Muscle layer of colon (tissue), 2 donors: ENCODE measurements around the gene RNASE4.
"Not testable (repeated sequence)": the region's sequence is repeated elsewhere in the genome, so short reads cannot be mapped to it uniquely, and the experiment has no call there.

Source experiments
- H3K27ac ChIP-seq: one replicate; pipeline ENCODE4 v1.7.0; 2013; ENCODE audit warnings: low read depth, mild to moderate bottlenecking, low read length, moderate library complexity
- H3K27me3 ChIP-seq, 2 donors: one replicate each; pipeline ENCODE4 v1.7.0; 2013; ENCODE audit warnings: low read length in 2 of 2, mild to moderate bottlenecking in 2 of 2; ENCODE audit not compliant: insufficient read depth in 2 of 2, control insufficient read depth in 1 of 2
- H3K36me3 ChIP-seq: one replicate; pipeline ENCODE4 v1.7.0; 2013; ENCODE audit warnings: mild to moderate bottlenecking, low read length; ENCODE audit not compliant: insufficient read depth
- H3K4me1 ChIP-seq: one replicate; pipeline ENCODE4 v1.7.0; 2013; ENCODE audit warnings: mild to moderate bottlenecking, low read length; ENCODE audit not compliant: insufficient read depth
- H3K4me3 ChIP-seq, 2 donors: one replicate each; pipeline ENCODE4 v1.7.0; 2013; ENCODE audit warnings: low read length in 2 of 2, low read depth in 1 of 2, mild to moderate bottlenecking in 1 of 2, moderate library complexity in 1 of 2
- H3K9ac ChIP-seq: one replicate; pipeline ENCODE4 v1.7.0; 2013; ENCODE audit warnings: low read length
- H3K9me3 ChIP-seq: one replicate; pipeline ENCODE4 v1.7.0; 2013; ENCODE audit warnings: mild to moderate bottlenecking, low read length
- donor health status: abdominal sarcoma.
- donor health status: Adenocarcinoma of cecum.

Gene RNASE4

GRCh38 chr14:20711261-20711660 lies 26.9 kb downstream of the RNASE4 start:
- no peak overlapping the region for H3K9ac ChIP-seq
- H3K27me3 ChIP-seq: no peaks in the 10 kb centered on the region
- no peaks in the 10 kb centered on the region for H3K4me1 ChIP-seq
- H3K4me3 ChIP-seq: no peak overlapping the region
- no peak overlapping the region for H3K27ac ChIP-seq
- H3K36me3 ChIP-seq: no peaks in the 10 kb centered on the region
- no peaks in the 10 kb centered on the region for H3K9me3 ChIP-seq

DNA sequence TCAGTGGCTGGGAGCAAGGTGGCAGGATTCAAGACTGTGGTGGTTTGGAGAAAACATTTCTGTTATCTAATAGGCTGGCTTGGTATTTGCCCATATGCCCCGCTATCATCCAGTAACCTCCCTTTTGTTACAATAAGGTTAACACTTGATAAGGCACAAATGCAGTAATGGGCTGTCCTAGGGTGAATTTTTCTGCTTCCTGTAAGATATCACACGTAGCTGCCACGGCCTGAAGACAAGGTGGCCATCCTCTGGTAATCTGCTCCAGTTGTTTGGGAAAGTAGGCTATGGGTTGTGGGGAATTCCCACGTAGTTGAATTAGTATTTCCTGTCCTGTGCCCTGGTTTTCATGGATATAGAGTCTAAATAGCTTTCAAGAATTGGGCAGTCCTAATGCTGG lies 27.3 kb downstream of the RNASE4 start:
- Histone ChIP-seq H3K4me3 (no peak overlapping the region), H3K9me3 (no peaks in the 10 kb centered on the region), H3K9ac (no peak overlapping the region), H3K36me3 (no peaks in the 10 kb centered on the region), H3K4me1 (no peaks in the 10 kb centered on the region), H3K27me3 (no peaks in the 10 kb centered on the region), H3K27ac (no peak overlapping the region)

GRCh38 chr14:20712904-20713303 lies 28.5 kb downstream of the RNASE4 start:
- H3K27me3 ChIP-seq: no peaks in the 10 kb centered on the region
- H3K4me3 ChIP-seq: no peak overlapping the region
- H3K36me3 ChIP-seq: no peaks in the 10 kb centered on the region
- no peak overlapping the region for H3K9ac ChIP-seq
- H3K9me3 ChIP-seq: no peaks in the 10 kb centered on the region
- H3K4me1 ChIP-seq: no peaks in the 10 kb centered on the region
- H3K27ac ChIP-seq: no peak overlapping the region

DNA sequence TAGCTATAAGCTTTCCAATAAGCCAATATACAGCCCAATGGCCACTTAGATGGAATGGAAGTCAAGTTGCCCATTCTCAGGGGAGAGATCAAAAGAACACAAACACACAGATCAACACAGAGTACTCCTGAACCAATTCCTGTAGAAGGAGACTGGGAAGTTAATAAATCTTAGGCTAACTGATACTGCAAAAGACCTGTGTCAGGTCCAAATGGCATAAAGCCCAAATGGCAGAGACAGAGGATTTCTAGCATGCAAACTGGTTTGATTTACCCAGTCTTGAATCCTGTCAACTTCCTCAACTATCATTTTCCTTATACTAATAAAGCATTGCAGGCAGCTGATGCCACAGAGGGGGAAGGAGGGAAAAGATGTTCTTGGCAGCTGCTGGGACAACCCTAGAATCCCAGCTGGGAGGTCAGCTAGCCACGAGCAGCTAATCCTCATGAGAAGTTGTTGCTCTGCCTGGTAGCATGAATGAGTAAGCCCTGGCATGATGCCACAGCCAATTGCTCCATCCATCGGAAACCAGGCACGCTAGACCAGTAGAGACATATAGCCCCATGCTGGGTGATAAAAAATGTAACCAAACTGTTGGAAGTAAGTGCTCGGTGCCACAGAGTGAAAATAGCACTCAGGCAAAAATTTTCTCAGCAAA lies 30.4 kb downstream of the RNASE4 start:
- no peaks in the 10 kb centered on the region for H3K27me3 ChIP-seq
- no peaks in the 10 kb centered on the region for H3K36me3 ChIP-seq
- no peaks in the 10 kb centered on the region for H3K9me3 ChIP-seq
- no peak overlapping the region for H3K27ac ChIP-seq
- no peaks in the 10 kb centered on the region for H3K4me1 ChIP-seq
- no peak overlapping the region for H3K4me3 ChIP-seq
- H3K9ac ChIP-seq: no peak overlapping the region

- Histone ChIP-seq H3K9me3 (no peaks in the 10 kb centered on the region), H3K9ac (no peak overlapping the region), H3K27me3 (peaks cover 3 to 6% of the 10 kb centered on the region in 2 donors), H3K4me3 (no peak overlapping the region), H3K27ac (no peak overlapping the region), H3K36me3 (no peaks in the 10 kb centered on the region), H3K4me1 (no peaks in the 10 kb centered on the region)
Observed at GRCh38 chr14:20719777-20720176, 35.4 kb downstream of the RNASE4 start.

GRCh38 chr14:20720741-20721140 lies 36.4 kb downstream of the RNASE4 start:
- H3K9me3 ChIP-seq: no peaks in the 10 kb centered on the region
- peaks cover 6 to 7% of the 10 kb centered on the region in 2 donors for H3K27me3 ChIP-seq
- H3K27ac ChIP-seq: no peak overlapping the region
- no peak overlapping the region for H3K9ac ChIP-seq
- no peak overlapping the region for H3K4me3 ChIP-seq
- H3K36me3 ChIP-seq: no peaks in the 10 kb centered on the region
- no peaks in the 10 kb centered on the region for H3K4me1 ChIP-seq

- Histone ChIP-seq H3K9ac (no peak overlapping the region), H3K27me3 (peaks cover 6 to 7% of the 10 kb centered on the region in 2 donors), H3K4me3 (no peak overlapping the region), H3K36me3 (no peaks in the 10 kb centered on the region), H3K4me1 (no peaks in the 10 kb centered on the region), H3K9me3 (no peaks in the 10 kb centered on the region), H3K27ac (no peak overlapping the region)
Observed at GRCh38 chr14:20722016-20722415, 37.7 kb downstream of the RNASE4 start.

DNA sequence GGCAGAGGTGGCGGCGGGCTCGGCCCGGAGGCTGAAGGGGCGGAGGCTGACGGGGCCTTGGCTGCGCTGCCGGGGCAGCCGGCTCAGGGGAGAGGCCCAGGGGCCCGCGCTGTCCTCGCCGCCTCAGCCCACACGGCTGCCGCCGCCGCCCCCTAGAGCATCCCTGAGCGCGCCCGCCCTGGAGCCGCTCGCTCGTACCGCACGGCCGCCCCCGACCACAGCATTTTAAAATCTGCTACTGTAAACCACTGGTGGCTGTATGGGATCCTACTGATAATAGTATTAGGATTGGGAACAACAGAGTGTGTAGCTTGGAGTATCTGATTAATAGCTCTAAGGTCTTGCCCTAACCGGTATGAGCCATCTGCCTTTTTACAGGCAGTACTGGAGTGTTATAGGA lies 39.1 kb downstream of the RNASE4 start:
- H3K36me3 ChIP-seq: no peaks in the 10 kb centered on the region
- H3K27me3 ChIP-seq: peaks cover 6 to 7% of the 10 kb centered on the region in 2 donors
- no peak overlapping the region for H3K4me3 ChIP-seq
- no peak overlapping the region for H3K27ac ChIP-seq
- no peaks in the 10 kb centered on the region for H3K4me1 ChIP-seq
- H3K9me3 ChIP-seq: no peaks in the 10 kb centered on the region
- no peak overlapping the region for H3K9ac ChIP-seq

GRCh38 chr14:20726121-20726520 lies 41.8 kb downstream of the RNASE4 start:
- H3K27ac ChIP-seq, H3K4me3 ChIP-seq, H3K9me3 ChIP-seq, H3K27me3 ChIP-seq, H3K36me3 ChIP-seq, H3K4me1 ChIP-seq, H3K9ac ChIP-seq: not testable (repeated sequence)

- H3K9me3 ChIP-seq: no peaks in the 10 kb centered on the region
- H3K9ac ChIP-seq: no peak overlapping the region
- peaks cover 6 to 7% of the 10 kb centered on the region in 2 donors for H3K27me3 ChIP-seq
- H3K4me3 ChIP-seq: no peak overlapping the region
- H3K4me1 ChIP-seq: no peaks in the 10 kb centered on the region
- H3K36me3 ChIP-seq: no peaks in the 10 kb centered on the region
- no peak overlapping the region for H3K27ac ChIP-seq
Observed at GRCh38 chr14:20726531-20726930, 42.2 kb downstream of the RNASE4 start.

DNA sequence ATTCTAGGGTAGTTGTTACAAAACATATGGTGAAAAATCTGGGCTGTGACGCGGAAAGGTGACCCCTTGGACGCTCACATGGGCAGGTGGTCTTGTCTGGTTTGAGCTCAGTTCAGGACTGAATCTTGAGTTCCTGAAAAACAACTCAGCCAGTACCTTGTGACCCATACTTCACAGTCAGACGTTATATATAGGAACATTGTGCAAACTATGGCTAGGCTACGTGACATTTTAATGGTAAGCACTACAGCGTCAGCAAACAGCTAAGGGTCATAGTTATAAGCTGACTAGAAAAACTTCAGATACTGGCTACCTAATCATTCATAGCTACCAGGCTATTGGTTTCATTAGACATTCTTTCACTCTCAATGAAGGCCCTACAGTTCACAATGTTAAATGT lies 46.5 kb downstream of the RNASE4 start:
- no peak overlapping the region for H3K4me3 ChIP-seq
- H3K27ac ChIP-seq: no peak overlapping the region
- H3K9ac ChIP-seq: no peak overlapping the region
- H3K4me1 ChIP-seq: peaks cover 5% of the 10 kb centered on the region
- H3K9me3 ChIP-seq: no peaks in the 10 kb centered on the region
- H3K36me3 ChIP-seq: no peaks in the 10 kb centered on the region
- no peaks in the 10 kb centered on the region for H3K27me3 ChIP-seq

GRCh38 chr14:20732477-20732876 lies 48.1 kb downstream of the RNASE4 start:
- Histone ChIP-seq H3K36me3 (no peaks in the 10 kb centered on the region), H3K27ac (no peak overlapping the region), H3K9ac (no peak overlapping the region), H3K9me3 (no peaks in the 10 kb centered on the region), H3K27me3 (no peaks in the 10 kb centered on the region), H3K4me3 (no peak overlapping the region), H3K4me1 (peaks cover 5% of the 10 kb centered on the region)
